NOMO-1 treated with dmso at 0.1 percent for 144 hours (cell line): ENCODE data around the gene INVS.
"Not testable (repeated sequence)": the region's sequence is repeated elsewhere in the genome, so short reads cannot be mapped to it uniquely, and the experiment has no call there.

Experiments
- DNase-seq: peaks from one replicate; lab custom pipeline; 2025; ENCODE audit not compliant: unreplicated experiment; lab: John Stamatoyannopoulos, UW

Gene INVS

GRCh38 chr9:100120286-100120685, 21.2 kb downstream of the INVS start:
- no peak for DNase-seq

GRCh38 chr9:100125236-100125635, 26.2 kb downstream of the INVS start:
- no peak for DNase-seq

GRCh38 chr9:100125910-100126309, 26.9 kb downstream of the INVS start:
- no peak for DNase-seq

GRCh38 chr9:100126423-100126822, 27.4 kb downstream of the INVS start:
- no peak for DNase-seq

GRCh38 chr9:100129772-100130171, 30.7 kb downstream of the INVS start:
- DNase-seq = no peak

GRCh38 chr9:100131216-100131615, 32.2 kb downstream of the INVS start:
- no peak for DNase-seq

- no peak for DNase-seq
Observed at GRCh38 chr9:100131875-100132430, 32.9 kb downstream of the INVS start.

GRCh38 chr9:100134731-100135130, 35.7 kb downstream of the INVS start:
- DNase-seq = no peak

- DNase-seq = not testable (repeated sequence)
Observed at GRCh38 chr9:100136799-100137198, 37.8 kb downstream of the INVS start.

- DNase-seq = not testable (repeated sequence)
Observed at GRCh38 chr9:100140303-100140702, 41.3 kb downstream of the INVS start.

- DNase-seq = not testable (repeated sequence)
Observed at GRCh38 chr9:100141862-100142261, 42.8 kb downstream of the INVS start.

GRCh38 chr9:100145167-100145934, 46.3 kb downstream of the INVS start:
- DNase-seq = not testable (repeated sequence)

- not testable (repeated sequence) for DNase-seq
Observed at GRCh38 chr9:100145976-100146375, 46.9 kb downstream of the INVS start.

- no peak for DNase-seq
Observed at GRCh38 chr9:100150214-100150613, 51.2 kb downstream of the INVS start.

GRCh38 chr9:100160021-100160420, 61.0 kb downstream of the INVS start:
- DNase-seq = no peak

GRCh38 chr9:100167176-100167575, 68.1 kb downstream of the INVS start:
- no peak for DNase-seq

GRCh38 chr9:100167915-100168654, 69.0 kb downstream of the INVS start:
- no peak for DNase-seq

- DNase-seq = no peak
Observed at GRCh38 chr9:100170085-100170484, 71.0 kb downstream of the INVS start.

GRCh38 chr9:100170556-100170955, 71.5 kb downstream of the INVS start:
- no peak for DNase-seq

GRCh38 chr9:100186356-100186755, 87.3 kb downstream of the INVS start:
- DNase-seq = no peak

- no peak for DNase-seq
Observed at GRCh38 chr9:100190339-100190738, 91.3 kb downstream of the INVS start.

GRCh38 chr9:100191264-100191663, 92.2 kb downstream of the INVS start:
- no peak for DNase-seq
